A549 (cell line): ENCODE measurements around the gene ELF4. TPM values are rescaled to one million over a fixed set of nuclear protein-coding genes. Genes with fewer than 3 reads are reported as not detected.

Source experiments
- ATAC-seq, 2 experiments: fragments of 200-7000 bp in 1 of 2; fragments of >200 bp in 1 of 2; cut with Nextera tagmentation in 1 of 2; cut with Tn5 transposase in 1 of 2; 3 replicates each; pipeline versions ENCODE4 v1.8.0 to v1.9.1; 2018 to 2020; ENCODE audit warnings: mild to moderate bottlenecking in 1 of 2, moderate library complexity in 1 of 2
- CTCF ChIA-PET: fragments of 300-600 bp; sonication (Branson Sonifier 250); formaldehyde crosslinking; extraction: SDS; loops from one replicate; lab custom pipeline; 2021; ENCODE audit warnings: antibody characterized with exemption, inconsistent platforms; lab: Yijun Ruan, JAX
- POLR2A ChIA-PET: fragments of 350-600 bp; formaldehyde crosslinking; extraction: SDS; loops from one replicate; lab custom pipeline; 2021; ENCODE audit warnings: antibody characterized with exemption, inconsistent platforms; lab: Yijun Ruan, JAX
- DNase-seq, 2 experiments: peaks; one replicate each; pipeline versions ENCODE4 v3.0.0 to v3.0.0-alpha.2; 2011 to 2016; ENCODE audit warnings: low read depth in 1 of 2, low spot score in 1 of 2
- FAIRE-seq: peaks from 2 replicates; lab custom pipeline; 2011; peaks lifted over from hg19 to GRCh38; lab: Jason Lieb, UNC
- H3K27ac ChIP-seq, 2 experiments: fragments of >200 bp; sonication (Bioruptor Twin); formaldehyde crosslinking; 3 replicates each; pipeline ENCODE4 v1.5.1; 2016 to 2017
- H3K4me1 ChIP-seq: fragments of >200 bp; sonication (Bioruptor Twin); formaldehyde crosslinking; 3 replicates; pipeline ENCODE4 v1.6.1; 2016
- H3K4me2 ChIP-seq: fragments of >200 bp; sonication (Bioruptor Twin); formaldehyde crosslinking; 3 replicates; pipeline ENCODE4 v1.6.1; 2016
- H3K4me3 ChIP-seq: fragments of >200 bp; sonication (Bioruptor Twin); formaldehyde crosslinking; 3 replicates; pipeline ENCODE4 v1.5.1; 2016
- H3K9me3 ChIP-seq: fragments of >200 bp; sonication (Bioruptor Twin); formaldehyde crosslinking; 3 replicates; pipeline ENCODE4 v1.6.1; 2016
- CEBPB ChIP-seq, 2 experiments: fragments of >200 bp in 1 of 2; sonication (Bioruptor Twin) in 1 of 2; formaldehyde crosslinking in 1 of 2; IDR thresholded peaks; 2 replicates each; pipeline ENCODE4 v1.6.1; 2012 to 2016
- CHD2 ChIP-seq: fragments of 150-350 bp; IDR thresholded peaks from 2 replicates; pipeline ENCODE4 v1.6.1; 2014; ENCODE audit warnings: low read length; ENCODE audit not compliant: partially characterized antibody
- CHD4 ChIP-seq: fragments of 200-600 bp; sonication (generic); IDR thresholded peaks from 2 replicates; pipeline ENCODE4 v1.6.1; 2016; ENCODE audit warnings: antibody characterized with exemption, mild to moderate bottlenecking, borderline replicate concordance
- EHF ChIP-seq: fragments of 250-450 bp; sonication (Bioruptor Pico); IDR thresholded peaks from 2 replicates; pipeline ENCODE4 v1.5.0; 2020; ENCODE audit warnings: mild to moderate bottlenecking
- EHMT2 ChIP-seq: fragments of 200-600 bp; sonication (generic); IDR thresholded peaks from 2 replicates; pipeline ENCODE4 v1.6.1; 2016; ENCODE audit warnings: antibody characterized with exemption, low read depth, mild to moderate bottlenecking, moderate library complexity
- GATA3 ChIP-seq: IDR thresholded peaks from 2 replicates; pipeline ENCODE4 v1.6.1; 2012; ENCODE audit warnings: borderline replicate concordance
- HDAC2 ChIP-seq: fragments of 200-600 bp; sonication (generic); IDR thresholded peaks from 2 replicates; pipeline ENCODE4 v1.6.1; 2016
- HOXA7 ChIP-seq: fragments of 250-450 bp; sonication (Bioruptor Pico); IDR thresholded peaks from 2 replicates; pipeline ENCODE4 v1.5.0; 2020; ENCODE audit warnings: mild to moderate bottlenecking, moderate library complexity
- HOXB13 ChIP-seq: fragments of 250-450 bp; sonication (Bioruptor Pico); IDR thresholded peaks from 2 replicates; pipeline ENCODE4 v1.5.0; 2020; ENCODE audit warnings: low read depth, mild to moderate bottlenecking, moderate library complexity
- JUNB ChIP-seq: fragments of >200 bp; sonication (Bioruptor Twin); formaldehyde crosslinking; IDR thresholded peaks from 2 replicates; pipeline ENCODE4 v1.6.1; 2016
- KDM5A ChIP-seq: fragments of 200-600 bp; sonication (generic); IDR thresholded peaks from 2 replicates; pipeline ENCODE4 v1.6.1; 2016; ENCODE audit warnings: antibody characterized with exemption, mild to moderate bottlenecking
- MYC ChIP-seq: IDR thresholded peaks from 2 replicates; pipeline ENCODE4 v1.6.1; 2012; ENCODE audit warnings: mild to moderate bottlenecking, inconsistent platforms, low read length, improper control_type of control experiment, borderline replicate concordance
- NFE2L2 ChIP-seq: fragments of 150-350 bp; conservative IDR thresholded peaks from 2 replicates; pipeline ENCODE4 v1.6.1; 2014; ENCODE audit warnings: low read length
- NPAS2 ChIP-seq: fragments of 250-450 bp; sonication (Bioruptor Pico); IDR thresholded peaks from 2 replicates; pipeline ENCODE4 v1.8.0; 2022; ENCODE audit warnings: mild to moderate bottlenecking, moderate library complexity, borderline replicate concordance
- POLR2AphosphoS2 ChIP-seq: conservative IDR thresholded peaks from 2 replicates; pipeline ENCODE4 v1.6.1; 2012; ENCODE audit warnings: low read length, improper control_type of control experiment, inconsistent platforms
- RCOR1 ChIP-seq: fragments of 150-350 bp; IDR thresholded peaks from 2 replicates; pipeline ENCODE4 v1.6.1; 2014; ENCODE audit warnings: antibody characterized with exemption, low read length, low read depth
- SMC3 ChIP-seq: fragments of >200 bp; sonication (Bioruptor Twin); formaldehyde crosslinking; IDR thresholded peaks from 3 replicates; pipeline ENCODE4 v1.6.1; 2018; ENCODE audit warnings: inconsistent platforms
- TP53 ChIP-seq: fragments of 250-450 bp; sonication (Bioruptor Pico); IDR thresholded peaks from 2 replicates; pipeline ENCODE4 v1.5.0; 2021; ENCODE audit warnings: mild to moderate bottlenecking, moderate library complexity
- ZNF302 ChIP-seq: fragments of 250-450 bp; sonication (Bioruptor Pico); IDR thresholded peaks from 2 replicates; pipeline ENCODE4 v1.9.0; 2021; ENCODE audit warnings: inconsistent platforms, mild to moderate bottlenecking, moderate library complexity
- WGBS: methylation state at CpG from one replicate; pipeline ENCODE4 v1.1.6; 2017; ENCODE audit errors: missing lambda C conversion rate; 5-methylcytosine and 5-hydroxymethylcytosine counted together
- polyA plus RNA-seq, 4 experiments: library from polyadenylated mRNA; depleted of rRNA in 3 of 4; stranded (reverse); fragments of >200 nt; fragmentation: RNase III in 1 of 4; extraction: RNeasy Plus Mini Kit Qiagen cat#74134 plus additional on column Dnase treatment in 1 of 4; gene quantifications; 2 replicates in 3 of 4; 3 replicates in 1 of 4; pipeline ENCODE4 v1.2.3, GENCODE V29; 2011 to 2017
- TF ChIP-seq, protein P1 (sequence below): IDR thresholded peaks from 2 replicates; pipeline ENCODE4 v1.6.1; 2012
- TF ChIP-seq, protein P2 (sequence below): fragments of 250-450 bp; sonication (Bioruptor Pico); IDR thresholded peaks from 2 replicates; pipeline ENCODE4 v1.5.0; 2020; ENCODE audit warnings: low read depth, mild to moderate bottlenecking, moderate library complexity
- TF ChIP-seq, protein P3 (sequence below): IDR thresholded peaks from 2 replicates; pipeline ENCODE4 v1.6.1; 2012
- TF ChIP-seq, protein P4 (sequence below): fragments of >200 bp; sonication (Bioruptor Twin); formaldehyde crosslinking; IDR thresholded peaks from 3 replicates; pipeline ENCODE4 v1.5.1; 2016
- TF ChIP-seq, protein P5 (sequence below): fragments of 150-350 bp; IDR thresholded peaks from 2 replicates; pipeline ENCODE4 v1.6.1; 2014; ENCODE audit warnings: low read depth, mild to moderate bottlenecking, low read length

Gene ELF4
- polyA plus RNA-seq, 2 of the 4 experiments (the other 2 are of a cell fraction) = 16.0 to 18.0 TPM

DNA sequence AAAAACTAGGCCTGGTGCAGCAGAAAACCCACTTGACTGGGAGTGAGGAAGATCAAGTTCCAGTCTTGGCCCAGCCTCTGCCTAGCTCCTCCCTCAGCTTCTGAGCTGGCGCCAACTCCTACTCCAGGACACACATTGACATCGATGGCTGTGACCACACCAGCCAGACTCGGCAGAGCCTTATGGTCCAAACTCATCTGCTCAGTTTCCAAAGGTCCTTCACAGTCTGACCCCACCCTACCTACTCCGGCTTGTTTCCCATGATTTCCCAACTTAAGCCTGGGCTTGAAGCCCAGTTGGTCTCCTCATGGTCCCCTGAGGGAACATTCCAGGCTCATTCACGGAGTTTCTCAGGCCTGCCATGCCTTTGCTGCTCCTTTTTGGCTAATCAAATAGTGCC lies 10.1 kb downstream of the ELF4 start:
- CTCF ChIA-PET = interaction anchor here (0.8 kb wide), 1 partner anchor 39 kb away, joined by 4 read pairs; no protein-coding TSS in a partner anchor
- Histone ChIP-seq H3K4me2 (no peak overlapping the region), H3K4me3 (no peak overlapping the region), H3K9me3 (no peaks in the 10 kb centered on the region), H3K4me1 (peaks cover 17% of the 10 kb centered on the region), H3K27ac (no peak overlapping the region)
- POLR2A ChIA-PET = no interaction called here
- WGBS = 94% methylated on average over 3 of the region's 5 CpGs
- FAIRE-seq (no peak), DNase-seq (no peak), ATAC-seq (no peak)
- TF ChIP-seq TP53 (CRISPR knock-in tag) (no peak), ZNF302 (CRISPR knock-in tag) (no peak), HDAC2 (no peak), NPAS2 (CRISPR knock-in tag) (no peak), HOXB13 (no peak), RCOR1 (no peak), NFE2L2 (no peak), HOXA7 (CRISPR knock-in tag) (no peak), CHD2 (no peak)
- TF ChIP-seq, protein P1, sequence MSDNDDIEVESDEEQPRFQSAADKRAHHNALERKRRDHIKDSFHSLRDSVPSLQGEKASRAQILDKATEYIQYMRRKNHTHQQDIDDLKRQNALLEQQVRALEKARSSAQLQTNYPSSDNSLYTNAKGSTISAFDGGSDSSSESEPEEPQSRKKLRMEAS = no peak
- TF ChIP-seq, protein P2, sequence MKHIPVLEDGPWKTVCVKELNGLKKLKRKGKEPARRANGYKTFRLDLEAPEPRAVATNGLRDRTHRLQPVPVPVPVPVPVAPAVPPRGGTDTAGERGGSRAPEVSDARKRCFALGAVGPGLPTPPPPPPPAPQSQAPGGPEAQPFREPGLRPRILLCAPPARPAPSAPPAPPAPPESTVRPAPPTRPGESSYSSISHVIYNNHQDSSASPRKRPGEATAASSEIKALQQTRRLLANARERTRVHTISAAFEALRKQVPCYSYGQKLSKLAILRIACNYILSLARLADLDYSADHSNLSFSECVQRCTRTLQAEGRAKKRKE (CRISPR knock-in tag) = no peak
- TF ChIP-seq, protein P3, sequence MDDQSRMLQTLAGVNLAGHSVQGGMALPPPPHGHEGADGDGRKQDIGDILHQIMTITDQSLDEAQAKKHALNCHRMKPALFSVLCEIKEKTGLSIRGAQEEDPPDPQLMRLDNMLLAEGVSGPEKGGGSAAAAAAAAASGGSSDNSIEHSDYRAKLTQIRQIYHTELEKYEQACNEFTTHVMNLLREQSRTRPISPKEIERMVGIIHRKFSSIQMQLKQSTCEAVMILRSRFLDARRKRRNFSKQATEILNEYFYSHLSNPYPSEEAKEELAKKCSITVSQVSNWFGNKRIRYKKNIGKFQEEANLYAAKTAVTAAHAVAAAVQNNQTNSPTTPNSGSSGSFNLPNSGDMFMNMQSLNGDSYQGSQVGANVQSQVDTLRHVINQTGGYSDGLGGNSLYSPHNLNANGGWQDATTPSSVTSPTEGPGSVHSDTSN = no peak

DNA sequence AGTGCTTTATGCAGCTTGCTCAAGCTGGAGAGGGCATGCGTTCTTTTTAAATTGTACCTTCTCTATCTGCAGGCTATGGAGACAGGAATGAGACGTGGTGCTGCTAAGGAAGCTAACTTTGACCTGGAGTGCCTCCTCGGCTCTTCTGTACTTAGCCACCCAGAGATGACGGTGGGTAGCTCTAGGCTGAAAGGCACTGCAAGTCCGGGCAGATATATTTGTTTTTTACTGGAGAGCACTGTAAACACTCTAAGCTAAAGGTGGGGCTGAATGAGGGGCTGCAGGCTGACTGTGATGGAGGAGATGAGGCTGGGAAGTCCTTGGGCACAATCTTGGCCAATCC lies 12.1 kb downstream of the ELF4 start:
- no peak for TF ChIP-seq SMC3
- no peak for TF ChIP-seq CHD4
- TF ChIP-seq RCOR1 = no peak
- TF ChIP-seq EHF (CRISPR knock-in tag) = no peak
- TF ChIP-seq CEBPB (IDR thresholded peaks at IDR 0.05) = no peak
- no peak for TF ChIP-seq KDM5A
- no peak for TF ChIP-seq POLR2AphosphoS2
- TF ChIP-seq JUNB = no peak
- TF ChIP-seq, protein P3 = no peak
- ATAC-seq (no peak; a peak in 1 of 6 replicates), FAIRE-seq (no peak), DNase-seq (no peak)
- peaks cover 14% of the 10 kb centered on the region for H3K4me1 ChIP-seq
- POLR2A ChIA-PET = interaction anchor here (1.2 kb wide), 1 partner anchor 12 kb away, joined by 4 read pairs; the partner anchor contains the start of gene ELF4
- no peak overlapping the region for H3K4me3 ChIP-seq
- WGBS = 42% methylated on average over 4 of the region's 5 CpGs
- H3K9me3 ChIP-seq = no peaks in the 10 kb centered on the region
- CTCF ChIA-PET = interaction anchor here (1.0 to 1.3 kb wide), 3 partner anchors 10 to 19 kb away, joined by 3 to 6 read pairs (median 5); no protein-coding TSS in a partner anchor
- peak overlapping the region; percentile 23; the same call in 1 of the 3 replicates for H3K4me2 ChIP-seq
- H3K27ac ChIP-seq = peak overlapping the region; percentile 11 to 40; a peak in 2 of 6 replicates

DNA sequence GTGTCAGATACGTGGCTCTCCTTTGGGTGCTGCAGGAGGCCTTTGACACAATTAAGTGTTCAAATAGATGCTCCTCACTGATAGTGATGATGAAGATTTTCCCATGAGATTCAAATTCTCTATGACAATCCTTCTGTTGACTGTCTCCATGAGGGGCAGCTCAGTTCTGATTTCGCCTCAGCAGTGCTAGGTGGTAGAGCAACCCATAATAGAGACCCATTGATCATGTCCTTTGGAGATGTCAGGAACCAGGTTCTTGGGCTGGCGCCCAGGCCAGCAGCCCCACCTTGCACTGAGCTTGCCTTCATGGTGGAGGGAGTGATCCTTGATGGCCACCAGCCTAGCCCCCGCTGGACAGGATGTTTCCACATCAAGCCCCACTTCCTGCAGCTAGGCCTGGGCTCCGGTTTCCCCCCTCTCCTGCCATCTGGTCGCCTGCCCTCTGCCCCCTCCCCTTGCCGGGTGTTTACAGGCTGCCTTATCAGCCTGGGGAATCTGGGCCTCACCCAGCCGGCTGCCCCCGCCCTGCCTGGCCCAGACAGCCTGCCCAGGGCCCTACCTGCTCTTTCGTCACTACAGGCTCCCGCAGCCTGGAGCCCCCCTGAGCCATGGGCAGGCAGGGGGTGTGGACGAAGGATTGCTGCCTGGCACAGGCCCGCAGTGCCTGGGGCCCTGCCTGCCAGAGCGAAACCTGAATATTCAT lies 12.6 kb downstream of the ELF4 start:
- no peak for FAIRE-seq
- H3K4me1 ChIP-seq = peaks cover 14% of the 10 kb centered on the region
- no peak for DNase-seq
- ChIA-PET CTCF (interaction anchor here (0.7 to 1.3 kb wide), 3 partner anchors 17 to 22 kb away, joined by 5 to 6 read pairs (median 5); no protein-coding TSS in a partner anchor), POLR2A (interaction anchor here (1.2 kb wide), 1 partner anchor 12 kb away, joined by 4 read pairs; the partner anchor contains the start of gene ELF4)
- peak overlapping the region; percentile 23; the same call in 1 of the 3 replicates for H3K4me2 ChIP-seq
- TF ChIP-seq GATA3 = peak; percentile 41; the same call in 1 of the 2 replicates
- TF ChIP-seq, protein P4, sequence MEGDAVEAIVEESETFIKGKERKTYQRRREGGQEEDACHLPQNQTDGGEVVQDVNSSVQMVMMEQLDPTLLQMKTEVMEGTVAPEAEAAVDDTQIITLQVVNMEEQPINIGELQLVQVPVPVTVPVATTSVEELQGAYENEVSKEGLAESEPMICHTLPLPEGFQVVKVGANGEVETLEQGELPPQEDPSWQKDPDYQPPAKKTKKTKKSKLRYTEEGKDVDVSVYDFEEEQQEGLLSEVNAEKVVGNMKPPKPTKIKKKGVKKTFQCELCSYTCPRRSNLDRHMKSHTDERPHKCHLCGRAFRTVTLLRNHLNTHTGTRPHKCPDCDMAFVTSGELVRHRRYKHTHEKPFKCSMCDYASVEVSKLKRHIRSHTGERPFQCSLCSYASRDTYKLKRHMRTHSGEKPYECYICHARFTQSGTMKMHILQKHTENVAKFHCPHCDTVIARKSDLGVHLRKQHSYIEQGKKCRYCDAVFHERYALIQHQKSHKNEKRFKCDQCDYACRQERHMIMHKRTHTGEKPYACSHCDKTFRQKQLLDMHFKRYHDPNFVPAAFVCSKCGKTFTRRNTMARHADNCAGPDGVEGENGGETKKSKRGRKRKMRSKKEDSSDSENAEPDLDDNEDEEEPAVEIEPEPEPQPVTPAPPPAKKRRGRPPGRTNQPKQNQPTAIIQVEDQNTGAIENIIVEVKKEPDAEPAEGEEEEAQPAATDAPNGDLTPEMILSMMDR = no peak
- TF ChIP-seq, protein P5, sequence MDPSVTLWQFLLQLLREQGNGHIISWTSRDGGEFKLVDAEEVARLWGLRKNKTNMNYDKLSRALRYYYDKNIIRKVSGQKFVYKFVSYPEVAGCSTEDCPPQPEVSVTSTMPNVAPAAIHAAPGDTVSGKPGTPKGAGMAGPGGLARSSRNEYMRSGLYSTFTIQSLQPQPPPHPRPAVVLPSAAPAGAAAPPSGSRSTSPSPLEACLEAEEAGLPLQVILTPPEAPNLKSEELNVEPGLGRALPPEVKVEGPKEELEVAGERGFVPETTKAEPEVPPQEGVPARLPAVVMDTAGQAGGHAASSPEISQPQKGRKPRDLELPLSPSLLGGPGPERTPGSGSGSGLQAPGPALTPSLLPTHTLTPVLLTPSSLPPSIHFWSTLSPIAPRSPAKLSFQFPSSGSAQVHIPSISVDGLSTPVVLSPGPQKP = no peak
- TF ChIP-seq EHMT2 = no peak
- TF ChIP-seq MYC = no peak
- peak overlapping the region; percentile 11 to 40; a peak in 2 of 6 replicates for H3K27ac ChIP-seq
- 80% methylated on average over 10 of the region's 14 CpGs for WGBS
- H3K4me3 ChIP-seq = no peak overlapping the region
- ATAC-seq = peak in 1 of 2 experiments; percentile 61; a peak in 3 of 6 replicates
- H3K9me3 ChIP-seq = no peaks in the 10 kb centered on the region
